Naive B cell (primary cell): ENCODE data around the gene RPUSD4. TPM values are rescaled to one million over a fixed set of nuclear protein-coding genes. Genes with fewer than 3 reads are reported as not detected.

ENCODE experiments used
- ATAC-seq, 2 donors: fragments of 150-1000 bp; cut with Tn5 transposase; 2 replicates each; pipeline ENCODE4 v1.10.0; 2021; ENCODE audit warnings: low read depth in 2 of 2, mild to moderate bottlenecking in 2 of 2, moderate library complexity in 2 of 2
- DNase-seq: peaks from one replicate; pipeline ENCODE4 v3.0.0; 2022
- H3K27ac Mint-ChIP-seq, 6 donors: one replicate each; pipeline ENCODE4 v1.8.0; 2020 to 2022; ENCODE audit warnings: mild to moderate bottlenecking in 6 of 6, mixed read lengths in 6 of 6, moderate library complexity in 5 of 6, inconsistent platforms in 2 of 6
- H3K27me3 Mint-ChIP-seq, 3 donors: one replicate each; pipeline ENCODE4 v1.8.0; 2021 to 2022; ENCODE audit warnings: mixed read lengths in 3 of 3, mild to moderate bottlenecking in 1 of 3
- H3K36me3 Mint-ChIP-seq, 2 donors: one replicate each; pipeline ENCODE4 v1.8.0; 2020 to 2022; ENCODE audit warnings: mixed read lengths in 2 of 2, inconsistent platforms in 1 of 2, mild to moderate bottlenecking in 1 of 2
- H3K4me1 Mint-ChIP-seq, 3 donors: one replicate each; pipeline ENCODE4 v1.8.0; 2020 to 2022; ENCODE audit warnings: mixed read lengths in 3 of 3, inconsistent platforms in 1 of 3, mild to moderate bottlenecking in 1 of 3, moderate library complexity in 1 of 3
- H3K4me3 Mint-ChIP-seq, 8 donors: one replicate each; pipeline ENCODE4 v1.8.0; 2020 to 2022; ENCODE audit warnings: mild to moderate bottlenecking in 8 of 8, mixed read lengths in 8 of 8, moderate library complexity in 8 of 8, inconsistent platforms in 2 of 8
- H3K9me3 Mint-ChIP-seq, 7 donors: one replicate each; pipeline ENCODE4 v1.8.0; 2020 to 2022; ENCODE audit warnings: mixed read lengths in 7 of 7, mild to moderate bottlenecking in 5 of 7, inconsistent platforms in 2 of 7, moderate library complexity in 1 of 7
- polyA plus RNA-seq, 6 donors: library from polyadenylated mRNA; unstranded; fragments of 300-500 nt; fragmentation: Illumina TruSeq; gene quantifications; one replicate each; pipeline ENCODE4 v1.2.3, GENCODE V29; 2021; ENCODE audit warnings: low read depth in 6 of 6

Gene RPUSD4
- polyA plus RNA-seq, 6 donors from 2014 or later, result 15.5 to 21.1 (median 18.3) TPM

- H3K36me3 Mint-ChIP-seq, result no peaks in the 10 kb centered on the region
- no peaks in the 10 kb centered on the region for H3K27me3 Mint-ChIP-seq
- H3K27ac Mint-ChIP-seq, result no peak overlapping the region
- no peak for DNase-seq
- peaks cover 0 to 8% (median 0%) of the 10 kb centered on the region in 7 donors for H3K9me3 Mint-ChIP-seq
- peaks cover 0 to 8% (median 4%) of the 10 kb centered on the region in 3 donors for H3K4me1 Mint-ChIP-seq
- no peak overlapping the region for H3K4me3 Mint-ChIP-seq
- no peak for ATAC-seq
Observed at GRCh38 chr11:126226334-126227084, 15.1 kb upstream of the RPUSD4 start.

- no peaks in the 10 kb centered on the region for H3K36me3 Mint-ChIP-seq
- peaks cover 0 to 8% (median 0%) of the 10 kb centered on the region in 7 donors for H3K9me3 Mint-ChIP-seq
- H3K4me3 Mint-ChIP-seq, result no peak overlapping the region
- no peaks in the 10 kb centered on the region for H3K27me3 Mint-ChIP-seq
- ATAC-seq (no peak), DNase-seq (no peak)
- H3K27ac Mint-ChIP-seq, result peak overlapping the region in 2 of 6 donors; percentile 28 to 59
- H3K4me1 Mint-ChIP-seq, result peaks cover 0 to 8% (median 6%) of the 10 kb centered on the region in 3 donors
Observed at GRCh38 chr11:126225295-126225665, 13.8 kb upstream of the RPUSD4 start.

GRCh38 chr11:126224647-126225294 lies 13.3 kb upstream of the RPUSD4 start:
- Mint-ChIP-seq H3K36me3 (no peaks in the 10 kb centered on the region), H3K27ac (no peak overlapping the region), H3K4me1 (peaks cover 0 to 9% (median 8%) of the 10 kb centered on the region in 3 donors), H3K4me3 (no peak overlapping the region), H3K9me3 (peaks cover 0 to 8% (median 0%) of the 10 kb centered on the region in 7 donors), H3K27me3 (no peaks in the 10 kb centered on the region)
- ATAC-seq, result no peak
- DNase-seq, result no peak

- ATAC-seq (no peak), DNase-seq (no peak)
- Mint-ChIP-seq H3K4me3 (no peak overlapping the region), H3K4me1 (peaks cover 24 to 42% (median 26%) of the 10 kb centered on the region in 3 donors), H3K36me3 (no peaks in the 10 kb centered on the region), H3K27me3 (no peaks in the 10 kb centered on the region), H3K27ac (no peak overlapping the region), H3K9me3 (no peaks in the 10 kb centered on the region)
Observed at GRCh38 chr11:126219547-126219946, 8.1 kb upstream of the RPUSD4 start.

GRCh38 chr11:126217491-126217890 lies 6.0 kb upstream of the RPUSD4 start:
- ATAC-seq, result no peak
- Mint-ChIP-seq H3K9me3 (no peaks in the 10 kb centered on the region), H3K27me3 (no peaks in the 10 kb centered on the region), H3K4me1 (peaks cover 33 to 53% (median 34%) of the 10 kb centered on the region in 3 donors), H3K36me3 (no peaks in the 10 kb centered on the region), H3K4me3 (peak overlapping the region in 3 of 8 donors; percentile 4 to 45 (median 30)), H3K27ac (peak overlapping the region in 2 of 6 donors; percentile 1 to 23)
- no peak for DNase-seq

GRCh38 chr11:126216526-126217305 lies 5.3 kb upstream of the RPUSD4 start:
- peak overlapping the region in 1 of 6 donors; percentile 60 for H3K27ac Mint-ChIP-seq
- peaks cover 38 to 59% (median 41%) of the 10 kb centered on the region in 3 donors for H3K4me1 Mint-ChIP-seq
- no peak for ATAC-seq
- peak overlapping the region in 1 of 8 donors; percentile 45 for H3K4me3 Mint-ChIP-seq
- no peaks in the 10 kb centered on the region for H3K27me3 Mint-ChIP-seq
- no peaks in the 10 kb centered on the region for H3K9me3 Mint-ChIP-seq
- no peak for DNase-seq
- H3K36me3 Mint-ChIP-seq, result no peaks in the 10 kb centered on the region

- Mint-ChIP-seq H3K9me3 (no peaks in the 10 kb centered on the region), H3K4me3 (peak overlapping the region in 1 of 8 donors; percentile 74), H3K27ac (no peak overlapping the region), H3K36me3 (no peaks in the 10 kb centered on the region), H3K4me1 (peaks cover 53 to 69% (median 57%) of the 10 kb centered on the region in 3 donors), H3K27me3 (no peaks in the 10 kb centered on the region)
- no peak for DNase-seq
- ATAC-seq, result no peak
Observed at GRCh38 chr11:126214841-126215240, 3.4 kb upstream of the RPUSD4 start.

GRCh38 chr11:126214441-126214840 lies 3.0 kb upstream of the RPUSD4 start:
- no peak for ATAC-seq
- H3K4me1 Mint-ChIP-seq, result peaks cover 53 to 69% (median 57%) of the 10 kb centered on the region in 3 donors
- DNase-seq, result no peak
- no peaks in the 10 kb centered on the region for H3K27me3 Mint-ChIP-seq
- H3K4me3 Mint-ChIP-seq, result peak overlapping the region in 3 of 8 donors; percentile 47 to 74 (median 57)
- H3K27ac Mint-ChIP-seq, result peak overlapping the region in 2 of 6 donors; percentile 47 to 67
- H3K36me3 Mint-ChIP-seq, result peaks cover 0 to under 1% of the 10 kb centered on the region in 2 donors
- no peaks in the 10 kb centered on the region for H3K9me3 Mint-ChIP-seq

GRCh38 chr11:126212089-126212660 lies 725 bp upstream of the RPUSD4 start:
- Mint-ChIP-seq H3K4me3 (peak overlapping the region; percentile 98 to 100 (median 99)), H3K27ac (peak overlapping the region in 5 of 6 donors; percentile 33 to 99 (median 87)), H3K36me3 (peaks cover 0 to 5% of the 10 kb centered on the region in 2 donors), H3K27me3 (no peaks in the 10 kb centered on the region), H3K9me3 (no peaks in the 10 kb centered on the region), H3K4me1 (peaks cover 39 to 51% (median 42%) of the 10 kb centered on the region in 3 donors)
- DNase-seq, result no peak
- ATAC-seq, result no peak

- H3K4me1 Mint-ChIP-seq, result peaks cover 33 to 44% (median 37%) of the 10 kb centered on the region in 3 donors
- no peak for ATAC-seq
- peak overlapping the region; percentile 98 to 100 (median 99) for H3K4me3 Mint-ChIP-seq
- H3K36me3 Mint-ChIP-seq, result peaks cover 0 to 5% of the 10 kb centered on the region in 2 donors
- H3K27me3 Mint-ChIP-seq, result no peaks in the 10 kb centered on the region
- H3K9me3 Mint-ChIP-seq, result no peaks in the 10 kb centered on the region
- no peak for DNase-seq
- peak overlapping the region; percentile 6 to 99 (median 98) for H3K27ac Mint-ChIP-seq
Observed at GRCh38 chr11:126210871-126211235, 597 bp downstream of the RPUSD4 start.

- no peaks in the 10 kb centered on the region for H3K27me3 Mint-ChIP-seq
- no peak overlapping the region for H3K27ac Mint-ChIP-seq
- ATAC-seq (no peak), DNase-seq (no peak)
- H3K4me3 Mint-ChIP-seq, result peak overlapping the region in 1 of 8 donors; percentile 98
- no peaks in the 10 kb centered on the region for H3K9me3 Mint-ChIP-seq
- peaks cover 26 to 31% (median 26%) of the 10 kb centered on the region in 3 donors for H3K4me1 Mint-ChIP-seq
- H3K36me3 Mint-ChIP-seq, result peaks cover 17 to 18% of the 10 kb centered on the region in 2 donors
Observed at GRCh38 chr11:126207896-126208295, 3.6 kb downstream of the RPUSD4 start.

- DNase-seq (no peak), ATAC-seq (no peak)
- Mint-ChIP-seq H3K27me3 (no peaks in the 10 kb centered on the region), H3K27ac (no peak overlapping the region), H3K4me3 (no peak overlapping the region), H3K36me3 (peaks cover 34 to 37% of the 10 kb centered on the region in 2 donors), H3K9me3 (no peaks in the 10 kb centered on the region), H3K4me1 (peaks cover 4 to 7% (median 4%) of the 10 kb centered on the region in 3 donors)
Observed at GRCh38 chr11:126205359-126205758, 6.1 kb downstream of the RPUSD4 start.
